ENCODE data around the gene CD2. TPM values are rescaled to one million over a fixed set of nuclear protein-coding genes. Genes with fewer than 3 reads are reported as not detected.

The CD2 gene
- total RNA-seq, 4 donors from 2014 or later, result 5.0 to 8.7 (median 6.3) TPM; not detected in 1

DNA sequence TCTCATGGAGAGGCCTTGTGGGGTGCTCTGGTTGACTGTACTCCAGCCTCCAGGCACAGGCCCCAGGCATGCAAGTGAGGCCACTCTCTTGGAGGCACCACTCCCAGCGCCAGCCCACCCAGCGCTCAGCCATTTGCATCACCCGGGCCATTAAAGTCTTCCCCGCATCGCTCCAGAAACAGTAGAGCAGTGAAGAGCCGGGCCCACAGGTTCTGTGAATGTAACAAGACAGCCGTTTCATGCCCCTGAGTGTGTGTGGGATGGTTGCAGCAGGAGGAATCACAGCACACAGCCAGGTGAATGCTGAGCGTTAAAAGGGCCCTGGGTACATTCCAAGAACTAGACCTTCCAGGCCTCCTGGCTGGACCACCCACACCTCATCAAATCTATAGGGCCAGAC is 19.0 kb upstream of the CD2 start:
- TF ChIP-seq CTCF (IDR thresholded peaks at IDR 0.05) (no peak), POLR2A (IDR thresholded peaks at IDR 0.05) (no peak), POLR2AphosphoS5 (IDR thresholded peaks at IDR 0.05) (no peak)
- Histone ChIP-seq H3K4me3 (no peak overlapping the region), H3K27me3 (no peaks in the 10 kb centered on the region), H3K27ac (no peak overlapping the region), H3K36me3 (no peaks in the 10 kb centered on the region), H3K9me3 (no peaks in the 10 kb centered on the region), H3K4me1 (peaks cover 0 to 8% (median 0%) of the 10 kb centered on the region in 4 donors)
- intact Hi-C loops (cut with DNase I; ENCODE audit: low total_unique reads), result no loop called here
- DNase-seq, result no peak
- WGBS, 2 donors (ENCODE audit: low coverage in 1 of 2), result 86% methylated on average over 8 of the region's 8 CpGs; no CpG with 5 or more reads in 1 of the 2 donors
- in situ Hi-C loops (cut with MboI; ENCODE audit: low pct_ligation_motif_present in 1 of 4, low pct_unique_long_range_greater_than_20kb in 1 of 4, low sequenced_read_pairs in 3 of 4), result loop anchor here in 3 of 4 donors (5.0 to 10.0 kb wide), 4 partner anchors 80 to 390 kb away; partner anchors contain the start of gene TRIM45 (in 1 of the 3)

GRCh38 chr1:116737020-116737854 is 17.0 kb upstream of the CD2 start:
- Histone ChIP-seq H3K9me3 (no peaks in the 10 kb centered on the region), H3K27ac (peak overlapping the region in 3 of 4 donors; percentile 15 to 41 (median 31))

GRCh38 chr1:116737855-116738321 is 16.3 kb upstream of the CD2 start:
- peak overlapping the region in 3 of 4 donors; percentile 31 to 43 (median 41) for H3K27ac ChIP-seq
- intact Hi-C loops (cut with DNase I; ENCODE audit: low total_unique reads), result no loop called here
- H3K4me1 ChIP-seq, result peaks cover 0 to 8% (median 0%) of the 10 kb centered on the region in 4 donors
- no peaks in the 10 kb centered on the region for H3K27me3 ChIP-seq
- H3K4me3 ChIP-seq, result no peak overlapping the region
- TF ChIP-seq EP300 (IDR thresholded peaks at IDR 0.05; ENCODE audit: low read depth) (no peak), POLR2AphosphoS5 (IDR thresholded peaks at IDR 0.05) (no peak), CTCF (IDR thresholded peaks at IDR 0.05) (no peak)
- H3K36me3 ChIP-seq, result no peaks in the 10 kb centered on the region
- in situ Hi-C loops (cut with MboI; ENCODE audit: low pct_ligation_motif_present in 1 of 4, low pct_unique_long_range_greater_than_20kb in 1 of 4, low sequenced_read_pairs in 3 of 4), result loop anchor here in 3 of 4 donors (5.0 to 10.0 kb wide), 4 partner anchors 77 to 387 kb away; partner anchors contain the start of gene TRIM45 (in 1 of the 3)
- WGBS, 2 donors (ENCODE audit: low coverage in 1 of 2), result 80% methylated on average over 7 of the region's 7 CpGs; no CpG with 5 or more reads in 1 of the 2 donors
- H3K9me3 ChIP-seq, result peaks cover under 1 to 5% of the 10 kb centered on the region in 2 donors
- no peak for DNase-seq

More at GRCh38 chr1:116737020-116737854, 17.0 kb upstream of the CD2 start:
- intact Hi-C loops (cut with DNase I; ENCODE audit: low total_unique reads), result no loop called here
- in situ Hi-C loops (cut with MboI; ENCODE audit: low pct_ligation_motif_present in 1 of 4, low pct_unique_long_range_greater_than_20kb in 1 of 4, low sequenced_read_pairs in 3 of 4), result loop anchor here in 3 of 4 donors (5.0 to 10.0 kb wide), 4 partner anchors 78 to 388 kb away; partner anchors contain the start of gene TRIM45 (in 1 of the 3)
- Histone ChIP-seq H3K27me3 (no peaks in the 10 kb centered on the region), H3K4me1 (peaks cover 0 to 8% (median 0%) of the 10 kb centered on the region in 4 donors), H3K36me3 (no peaks in the 10 kb centered on the region), H3K4me3 (no peak overlapping the region)
- DNase-seq, result peak; percentile 65
- 0 to 41% methylated on average over 1 to 8 of the region's 8 CpGs for WGBS, 2 donors (ENCODE audit: low coverage in 1 of 2)
- TF ChIP-seq CTCF (IDR thresholded peaks at IDR 0.05), result peak; percentile 71 to 85 (median 81)
- no peak for TF ChIP-seq POLR2AphosphoS5 (IDR thresholded peaks at IDR 0.05)

GRCh38 chr1:116738673-116739370 is 15.4 kb upstream of the CD2 start:
- Histone ChIP-seq H3K36me3 (no peaks in the 10 kb centered on the region), H3K27me3 (no peaks in the 10 kb centered on the region), H3K9me3 (peaks cover 10 to 14% of the 10 kb centered on the region in 2 donors), H3K4me3 (no peak overlapping the region), H3K4me1 (peaks cover 0 to 8% (median 0%) of the 10 kb centered on the region in 4 donors), H3K27ac (peak overlapping the region; percentile 3 to 43 (median 36))
- DNase-seq, result no peak
- TF ChIP-seq CTCF (IDR thresholded peaks at IDR 0.05) (no peak), POLR2AphosphoS5 (IDR thresholded peaks at IDR 0.05) (no peak), EP300 (IDR thresholded peaks at IDR 0.05; ENCODE audit: low read depth) (no peak), POLR2A (IDR thresholded peaks at IDR 0.05) (no peak)
- in situ Hi-C loops (cut with MboI; ENCODE audit: low pct_ligation_motif_present in 1 of 4, low pct_unique_long_range_greater_than_20kb in 1 of 4, low sequenced_read_pairs in 3 of 4) (loop anchor here in 3 of 4 donors (5.0 to 10.0 kb wide), 4 partner anchors 76 to 386 kb away; partner anchors contain the start of gene TRIM45 (in 1 of the 3)), intact Hi-C loops (cut with DNase I; ENCODE audit: low total_unique reads) (no loop called here)
- WGBS, 2 donors (ENCODE audit: low coverage in 1 of 2), result 72 to 95% methylated on average over 4 to 9 of the region's 9 CpGs

Data from transverse colon (tissue), 4 donors.